GM13977 (cell line): Measurements from ENCODE around the gene GRIA4.

Experiments
- DNase-seq: peaks from one replicate; pipeline ENCODE4 v3.0.0; 2012; ENCODE audit warnings: low spot score
- CTCF ChIP-seq: IDR thresholded peaks from 2 replicates; pipeline ENCODE4 v1.5.1; 2012; ENCODE audit warnings: mild to moderate bottlenecking, control low read depth; ENCODE audit not compliant: insufficient read depth; ENCODE audit errors: extremely low read depth, missing control alignments
- in situ Hi-C: fragments of 300-500 bp; cut with MboI; formaldehyde crosslinking; loops from one replicate; pipeline ENCODE4 v1.12.0; 2022; ENCODE audit warnings: low sequenced_read_pairs, low pct_unique_long_range_greater_than_20kb, mixed read lengths, inconsistent platforms; ENCODE audit not compliant: unreplicated experiment

Gene GRIA4

DNA sequence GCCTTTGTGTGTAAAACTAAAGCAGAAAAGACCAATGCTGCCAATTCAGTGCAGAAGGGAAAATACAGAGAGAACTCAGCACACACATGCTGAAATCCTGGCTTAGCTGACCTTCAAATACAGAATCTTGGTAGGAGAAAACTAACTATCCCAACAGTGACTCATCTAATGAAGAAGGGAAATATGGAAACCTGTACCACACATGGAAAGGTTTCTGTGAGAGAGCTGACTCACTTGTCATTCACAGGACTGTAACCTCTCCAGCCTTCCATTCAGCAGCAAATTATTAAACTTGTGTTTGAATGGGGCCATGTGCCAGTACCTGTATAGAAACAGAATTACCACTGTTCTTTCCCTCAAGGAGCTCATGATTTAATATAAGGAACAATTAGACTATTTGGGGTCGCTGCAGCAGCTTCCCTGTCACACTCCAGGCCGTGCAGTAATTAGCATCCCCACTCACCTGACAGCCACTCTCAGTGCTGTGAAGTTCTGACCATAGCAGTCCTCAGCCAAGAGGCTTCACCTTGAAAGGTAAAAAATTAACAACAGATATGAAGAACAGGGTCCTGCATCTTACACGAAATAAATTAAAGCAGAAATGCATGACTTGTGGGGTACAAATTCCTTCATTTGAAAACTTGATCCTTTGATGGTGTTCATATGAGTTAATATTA is 358.3 kb downstream of the GRIA4 start:
- in situ Hi-C loops, result no loop called here
- no peak for DNase-seq
- TF ChIP-seq CTCF, result no peak

DNA sequence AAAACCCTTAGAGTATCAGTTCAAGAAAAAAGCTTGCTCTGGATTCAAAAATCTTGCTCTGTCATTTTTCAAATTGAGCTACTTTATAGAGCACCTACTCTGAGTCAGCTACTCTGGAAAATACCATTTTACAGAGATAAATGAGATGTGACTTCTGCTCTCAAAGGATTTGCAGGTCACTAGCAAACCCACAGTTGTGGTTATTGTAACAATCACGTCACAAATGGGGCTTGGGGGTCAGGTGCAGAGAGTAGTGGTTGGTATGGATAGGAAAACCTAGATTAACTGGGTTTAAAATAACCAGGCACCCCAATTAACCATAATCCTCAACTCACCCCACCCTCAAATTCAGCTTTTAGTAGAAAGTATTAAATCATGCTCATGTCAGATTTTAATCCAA is 359.9 kb downstream of the GRIA4 start:
- no peak for DNase-seq
- in situ Hi-C loops, result no loop called here
- TF ChIP-seq CTCF, result no peak

- no peak for TF ChIP-seq CTCF
- no peak for DNase-seq
- in situ Hi-C loops, result no loop called here
Measured at GRCh38 chr11:105975128-105975527, 365.3 kb downstream of the GRIA4 start.

GRCh38 chr11:105979997-105980703 is 370.3 kb downstream of the GRIA4 start:
- in situ Hi-C loops, result no loop called here
- no peak for TF ChIP-seq CTCF
- no peak for DNase-seq

GRCh38 chr11:105986554-105986953 is 376.7 kb downstream of the GRIA4 start:
- no peak for DNase-seq
- no peak for TF ChIP-seq CTCF
- in situ Hi-C loops, result no loop called here

DNA sequence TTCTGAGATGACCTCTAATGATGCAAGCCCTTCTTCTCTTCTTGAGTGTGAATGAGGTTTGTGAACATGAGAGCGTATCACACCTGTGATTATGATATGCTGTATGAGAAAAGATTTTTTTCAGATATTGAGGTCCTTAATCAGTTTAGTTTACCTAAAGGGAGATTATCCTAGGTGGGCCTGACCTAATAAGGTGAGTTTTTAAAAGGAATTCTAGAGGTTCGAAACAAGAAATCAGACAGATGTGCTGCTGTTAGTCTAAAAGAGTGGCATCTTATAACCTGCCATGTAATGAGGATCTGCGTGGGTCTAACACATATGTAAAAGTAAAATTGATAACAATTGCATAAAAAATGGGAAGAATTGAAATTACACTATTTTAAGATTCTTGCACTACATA is 378.3 kb downstream of the GRIA4 start:
- in situ Hi-C loops, result no loop called here
- DNase-seq, result no peak
- no peak for TF ChIP-seq CTCF

- no peak for TF ChIP-seq CTCF
- no peak for DNase-seq
- in situ Hi-C loops, result no loop called here
Measured at GRCh38 chr11:105989124-105989523, 379.3 kb downstream of the GRIA4 start.
